ENCODE measurements around the gene RRP1. TPM values are rescaled to one million over a fixed set of nuclear protein-coding genes. Genes with fewer than 3 reads are reported as not detected.

The RRP1 gene
- total and polyA plus RNA-seq, 2 of the 13 experiments (the other 11 are each of a cell fraction or from before 2014, with no cell fraction given): 20.1 to 35.1 TPM

- intact Hi-C loops (cut with micrococcal nuclease; ENCODE audit: unreplicated experiment): no loop called here
- no peak overlapping the region for H3K4me2 ChIP-seq (ENCODE audit: low read depth, low read length)
- CTCF ChIA-PET (ENCODE audit: low intra/inter-chr PET ratio, low total read pairs): no interaction called here
- WGBS (ENCODE audit: low lambda C conversion rate): 33% methylated on average over 6 of the region's 17 CpGs
- H3K27ac ChIP-seq (ENCODE audit: extremely low read length, insufficient read depth, low read length): no peak overlapping the region
- no peak overlapping the region for H2AFZ ChIP-seq (ENCODE audit: low read length)
- H3K36me3 ChIP-seq (replicated peaks in 1 of 2; ENCODE audit: control insufficient read depth in 1 of 2, insufficient read depth in 2 of 2, low read length in 2 of 2): no peaks in the 10 kb centered on the region
- in situ Hi-C loops (cut with HindIII; ENCODE audit: extremely low pct_ligation_motif_present, low pct_unique_long_range_greater_than_20kb): no loop called here
- H3K9me3 ChIP-seq (ENCODE audit: low read length): no peaks in the 10 kb centered on the region
- no TSS peak for BruUV-seq (replicated peaks)
- peaks cover 12 to 33% of the 10 kb centered on the region in 2 experiments for H3K27me3 ChIP-seq (ENCODE audit: control insufficient read depth in 1 of 2, insufficient read depth in 2 of 2, low read length in 2 of 2)
- POLR2A ChIA-PET: no interaction called here
- H3K9ac ChIP-seq (ENCODE audit: insufficient read depth, low read depth, low read length): no peak overlapping the region
- peaks cover 25% of the 10 kb centered on the region for H3K4me1 ChIP-seq (ENCODE audit: insufficient read depth, low read length)
- no peak for FAIRE-seq
- DNase-seq (ENCODE audit: low spot score): no peak
- H4K20me1 ChIP-seq (ENCODE audit: insufficient read depth, low read length): no peaks in the 10 kb centered on the region
- H3K4me3 ChIP-seq (replicated peaks in 1 of 3; ENCODE audit: insufficient read depth in 1 of 3, low read depth in 2 of 3, low read length in 3 of 3): no peak overlapping the region
- ATAC-seq: no peak
- H3K79me2 ChIP-seq (ENCODE audit: insufficient read depth, low read length): no peaks in the 10 kb centered on the region
- TF ChIP-seq NR1H2 (CRISPR knock-in tag; IDR thresholded peaks at IDR 0.05; ENCODE audit: borderline replicate concordance, low read depth) (no peak), XBP1 (CRISPR knock-in tag; IDR thresholded peaks at IDR 0.05) (no peak), ZNF775 (CRISPR knock-in tag; IDR thresholded peaks at IDR 0.05; ENCODE audit: borderline replicate concordance) (no peak), DMTF1 (CRISPR knock-in tag; IDR thresholded peaks at IDR 0.05) (no peak), ATF3 (CRISPR knock-in tag; IDR thresholded peaks at IDR 0.05) (no peak), ZNF879 (CRISPR knock-in tag; IDR thresholded peaks at IDR 0.05) (no peak), GPN1 (CRISPR knock-in tag; IDR thresholded peaks at IDR 0.05; ENCODE audit: borderline replicate concordance) (no peak), ZNF362 (CRISPR knock-in tag; IDR thresholded peaks at IDR 0.05; ENCODE audit: borderline replicate concordance) (no peak), KDM5A (IDR thresholded peaks at IDR 0.05; ENCODE audit: borderline replicate concordance, low read length) (no peak), ZNF530 (CRISPR knock-in tag; IDR thresholded peaks at IDR 0.05; ENCODE audit: low read depth) (no peak), ZNF512B (CRISPR knock-in tag; IDR thresholded peaks at IDR 0.05; ENCODE audit: borderline replicate concordance) (no peak), RAD21 (CRISPR knock-in tag; IDR thresholded peaks at IDR 0.05) (no peak), ZNF770 (CRISPR knock-in tag; IDR thresholded peaks at IDR 0.05) (no peak)
These were observed 35.2 kb downstream of the RRP1 start for GRCh38 chr21:43824333-43825241.
